Activated T-helper 17 cell treated with anti-CD3 and anti-CD28 coated beads, Interleukin-2, amount 50 U/mL, for 72 hours (primary cell): ENCODE measurements around the gene KCNJ18. TPM values are rescaled to one million over a fixed set of nuclear protein-coding genes. Genes with fewer than 3 reads are reported as not detected.
A peak's percentile ranks its signal among the peaks of the same experiment; 100 is the strongest.
"Not testable (repeated sequence)": the region's sequence is repeated elsewhere in the genome, so short reads cannot be mapped to it uniquely, and the experiment has no call there.

Experiments
- ATAC-seq: fragments of 150-1000 bp; cut with Tn5 transposase; replicated peaks from 2 replicates; pipeline ENCODE4 v1.10.0; 2021; ENCODE audit warnings: mild to moderate bottlenecking, moderate library complexity
- H3K27ac Mint-ChIP-seq: one replicate; pipeline ENCODE4 v1.8.0; 2022; ENCODE audit warnings: mixed read lengths
- H3K27me3 Mint-ChIP-seq: one replicate; pipeline ENCODE4 v1.8.0; 2022; ENCODE audit warnings: mixed read lengths
- H3K36me3 Mint-ChIP-seq: one replicate; pipeline ENCODE4 v1.8.0; 2022; ENCODE audit warnings: low read depth, mild to moderate bottlenecking, mixed read lengths
- H3K4me1 Mint-ChIP-seq: one replicate; pipeline ENCODE4 v1.8.0; 2022; ENCODE audit warnings: mixed read lengths
- H3K4me3 Mint-ChIP-seq: one replicate; pipeline ENCODE4 v1.8.0; 2022; ENCODE audit warnings: mild to moderate bottlenecking, mixed read lengths
- H3K9me3 Mint-ChIP-seq: one replicate; pipeline ENCODE4 v1.8.0; 2022; ENCODE audit warnings: mixed read lengths
- total RNA-seq, 2 donors: library from RNA; stranded (reverse); gene quantifications; one replicate each; pipeline ENCODE4 v1.2.3, GENCODE V29; 2022

KCNJ18 gene
- total RNA-seq, 2 donors from 2014 or later = not detected

DNA sequence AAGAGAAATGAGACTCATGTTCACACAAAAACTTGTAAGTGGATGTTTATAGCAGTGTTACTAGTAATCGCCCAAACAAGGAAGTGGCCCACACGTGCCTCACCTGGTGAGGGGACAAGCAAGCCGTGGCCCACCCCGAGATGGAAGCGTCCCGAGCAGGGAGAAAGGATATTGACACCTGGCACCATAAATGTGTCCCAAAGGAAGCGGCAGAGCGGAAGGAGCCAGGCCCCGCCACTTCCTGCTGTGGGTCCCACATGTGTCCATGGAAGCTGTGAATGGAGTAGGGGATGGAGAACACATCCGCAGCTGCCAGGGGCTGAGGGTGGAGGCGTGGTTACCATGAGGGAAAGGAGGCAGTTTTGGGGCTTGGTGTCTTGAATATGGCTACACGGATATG lies 18.9 kb downstream of the KCNJ18 start:
- Mint-ChIP-seq H3K36me3 (no peaks in the 10 kb centered on the region), H3K27ac (no peak overlapping the region), H3K4me1 (no peaks in the 10 kb centered on the region), H3K27me3 (no peaks in the 10 kb centered on the region), H3K9me3 (no peaks in the 10 kb centered on the region), H3K4me3 (no peak overlapping the region)
- no peak for ATAC-seq

DNA sequence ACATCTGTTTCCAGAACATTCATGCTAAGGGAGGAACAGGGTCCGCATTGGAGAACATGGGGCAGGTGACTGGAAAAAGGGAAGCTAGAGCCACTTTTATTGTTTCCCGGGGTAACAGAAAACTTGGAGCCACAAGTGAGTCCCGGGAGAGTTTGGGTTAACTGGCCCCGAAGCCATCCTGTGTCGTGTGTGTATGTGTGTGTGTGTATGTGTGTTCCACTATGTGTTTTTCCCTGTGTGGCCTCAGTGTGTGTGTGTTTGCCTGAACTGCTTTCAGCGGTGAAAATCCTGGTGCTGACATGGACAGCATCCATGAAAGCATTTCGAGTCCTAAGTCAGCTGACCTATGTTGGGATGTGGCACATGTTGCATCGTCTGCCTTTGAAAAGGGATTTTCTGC lies 20.7 kb downstream of the KCNJ18 start:
- not testable (repeated sequence) for H3K36me3 Mint-ChIP-seq, H3K4me3 Mint-ChIP-seq, H3K9me3 Mint-ChIP-seq, H3K27me3 Mint-ChIP-seq, ATAC-seq, H3K27ac Mint-ChIP-seq, H3K4me1 Mint-ChIP-seq

DNA sequence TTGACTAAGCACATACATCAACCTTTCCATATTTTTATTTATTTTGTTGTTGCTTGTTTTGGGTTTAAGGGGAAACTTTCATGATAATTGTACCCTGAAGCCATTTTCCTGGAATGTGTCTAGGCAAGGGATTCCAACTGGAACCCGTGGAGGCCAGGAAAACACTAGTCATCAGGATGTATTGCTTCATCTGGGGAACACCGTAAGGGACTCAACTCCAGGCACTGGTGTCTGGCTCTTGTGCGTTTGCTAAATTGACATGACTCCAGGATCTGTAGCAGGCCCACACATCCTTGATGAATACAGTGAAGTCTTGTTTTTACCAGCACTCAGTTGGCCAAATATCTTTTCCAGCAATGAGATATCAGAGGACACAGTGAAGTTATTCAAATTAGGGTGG lies 21.3 kb downstream of the KCNJ18 start:
- H3K4me1 Mint-ChIP-seq, H3K9me3 Mint-ChIP-seq, H3K4me3 Mint-ChIP-seq, H3K27ac Mint-ChIP-seq, H3K27me3 Mint-ChIP-seq, H3K36me3 Mint-ChIP-seq, ATAC-seq: not testable (repeated sequence)

DNA sequence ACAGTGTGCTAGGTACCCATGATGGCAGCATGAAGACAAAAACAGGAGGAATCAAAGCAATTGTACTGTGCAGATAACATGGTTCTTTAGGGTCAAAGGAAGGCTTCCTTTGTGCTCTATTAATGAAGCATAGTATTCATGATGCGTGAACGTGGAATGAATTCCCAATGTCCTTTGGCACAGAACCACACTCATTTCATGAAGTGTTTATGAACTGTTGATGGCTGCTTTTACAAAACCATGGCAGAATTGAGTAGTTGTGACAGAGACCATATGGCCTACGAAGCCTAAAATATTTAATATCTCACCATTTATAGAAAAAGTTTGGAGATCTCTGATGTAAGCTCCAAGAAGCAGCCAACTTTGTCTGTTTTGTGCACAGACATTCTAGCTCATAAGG lies 22.4 kb downstream of the KCNJ18 start:
- H3K9me3 Mint-ChIP-seq, H3K27me3 Mint-ChIP-seq, H3K36me3 Mint-ChIP-seq, ATAC-seq, H3K4me1 Mint-ChIP-seq, H3K4me3 Mint-ChIP-seq, H3K27ac Mint-ChIP-seq: not testable (repeated sequence)

GRCh38 chr17:21715877-21716276 lies 23.6 kb downstream of the KCNJ18 start:
- not testable (repeated sequence) for H3K27me3 Mint-ChIP-seq

DNA sequence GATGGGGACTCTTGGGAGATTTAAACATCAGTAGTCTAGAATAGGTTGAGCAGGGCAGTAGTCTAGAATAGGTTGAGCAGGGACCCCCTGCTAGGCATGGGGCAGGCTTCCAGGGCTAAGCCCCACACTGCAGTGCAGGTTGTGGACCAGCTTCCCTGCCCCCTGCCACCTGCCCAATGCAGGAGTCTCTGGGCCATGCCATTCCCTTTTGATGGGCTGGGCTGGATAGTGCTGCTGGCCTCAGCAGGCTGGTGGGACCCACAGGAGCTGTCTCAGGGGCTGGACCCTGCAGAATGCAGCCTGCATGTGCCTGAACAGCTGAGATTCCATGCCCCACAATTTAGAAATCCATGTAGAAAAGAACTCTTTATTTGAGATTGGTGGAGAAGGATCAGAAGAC lies 26.6 kb downstream of the KCNJ18 start:
- H3K4me1 Mint-ChIP-seq, H3K4me3 Mint-ChIP-seq, H3K27ac Mint-ChIP-seq, ATAC-seq, H3K27me3 Mint-ChIP-seq, H3K36me3 Mint-ChIP-seq, H3K9me3 Mint-ChIP-seq: not testable (repeated sequence)

More at GRCh38 chr17:21715877-21716276, 23.6 kb downstream of the KCNJ18 start:
- not testable (repeated sequence) for H3K27ac Mint-ChIP-seq, ATAC-seq, H3K4me1 Mint-ChIP-seq, H3K9me3 Mint-ChIP-seq, H3K4me3 Mint-ChIP-seq, H3K36me3 Mint-ChIP-seq

GRCh38 chr17:21719511-21720226 lies 27.3 kb downstream of the KCNJ18 start:
- ATAC-seq, H3K9me3 Mint-ChIP-seq, H3K36me3 Mint-ChIP-seq, H3K27me3 Mint-ChIP-seq, H3K4me1 Mint-ChIP-seq, H3K27ac Mint-ChIP-seq, H3K4me3 Mint-ChIP-seq: not testable (repeated sequence)

DNA sequence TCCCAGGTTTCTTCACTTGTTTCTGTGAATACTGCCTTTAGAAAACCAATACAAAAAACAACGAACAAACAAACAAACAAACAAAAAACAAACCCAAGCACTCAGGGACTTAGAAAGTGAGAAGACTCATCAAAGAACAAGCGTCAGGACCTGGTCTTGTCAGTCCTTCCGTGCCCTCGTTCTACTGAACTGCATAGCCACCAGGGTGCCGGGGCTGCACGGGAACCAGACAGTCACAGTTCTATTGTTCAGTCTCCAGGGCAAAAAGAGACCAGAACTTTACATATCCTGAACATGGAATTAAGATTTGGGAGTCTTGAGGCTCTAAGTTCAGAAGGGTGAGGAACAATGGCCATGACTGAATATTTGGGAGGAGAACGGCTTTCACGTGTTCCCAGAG lies 28.2 kb downstream of the KCNJ18 start:
- H3K9me3 Mint-ChIP-seq, ATAC-seq, H3K27ac Mint-ChIP-seq, H3K36me3 Mint-ChIP-seq, H3K4me3 Mint-ChIP-seq, H3K4me1 Mint-ChIP-seq, H3K27me3 Mint-ChIP-seq: not testable (repeated sequence)

- H3K4me3 Mint-ChIP-seq, H3K36me3 Mint-ChIP-seq, ATAC-seq, H3K27ac Mint-ChIP-seq, H3K4me1 Mint-ChIP-seq, H3K9me3 Mint-ChIP-seq, H3K27me3 Mint-ChIP-seq: not testable (repeated sequence)
These were observed 29.9 kb downstream of the KCNJ18 start for GRCh38 chr17:21722268-21722667.

GRCh38 chr17:21724216-21725006 lies 32.1 kb downstream of the KCNJ18 start:
- not testable (repeated sequence) for H3K27ac Mint-ChIP-seq, H3K4me1 Mint-ChIP-seq, H3K27me3 Mint-ChIP-seq, H3K9me3 Mint-ChIP-seq, H3K4me3 Mint-ChIP-seq, H3K36me3 Mint-ChIP-seq
- peak; percentile 60 for ATAC-seq

DNA sequence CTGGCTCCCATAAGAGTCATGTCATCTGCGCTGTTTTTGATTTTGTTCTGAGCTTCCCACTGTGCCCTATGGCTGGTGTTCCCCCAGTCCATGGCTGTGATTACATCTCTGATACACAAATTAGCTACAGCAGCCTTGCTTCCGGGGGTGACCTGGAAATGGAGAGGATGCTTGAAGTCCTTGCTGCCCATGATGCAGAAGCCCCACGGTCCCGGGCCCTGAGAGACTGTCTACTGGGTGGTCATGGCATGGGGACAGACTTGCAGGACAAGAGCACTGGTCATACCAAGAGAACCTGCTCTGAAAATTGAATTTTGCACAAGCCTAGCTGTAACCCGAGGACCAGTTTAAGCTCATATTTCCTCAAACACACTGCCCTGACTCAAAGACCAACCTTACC lies 38.8 kb downstream of the KCNJ18 start:
- not testable (repeated sequence) for H3K27ac Mint-ChIP-seq, H3K27me3 Mint-ChIP-seq, ATAC-seq, H3K4me3 Mint-ChIP-seq, H3K36me3 Mint-ChIP-seq, H3K4me1 Mint-ChIP-seq, H3K9me3 Mint-ChIP-seq

- not testable (repeated sequence) for H3K27me3 Mint-ChIP-seq, H3K4me1 Mint-ChIP-seq, H3K27ac Mint-ChIP-seq, H3K4me3 Mint-ChIP-seq, H3K36me3 Mint-ChIP-seq, H3K9me3 Mint-ChIP-seq, ATAC-seq
These were observed 41.6 kb downstream of the KCNJ18 start for GRCh38 chr17:21733931-21734330.

DNA sequence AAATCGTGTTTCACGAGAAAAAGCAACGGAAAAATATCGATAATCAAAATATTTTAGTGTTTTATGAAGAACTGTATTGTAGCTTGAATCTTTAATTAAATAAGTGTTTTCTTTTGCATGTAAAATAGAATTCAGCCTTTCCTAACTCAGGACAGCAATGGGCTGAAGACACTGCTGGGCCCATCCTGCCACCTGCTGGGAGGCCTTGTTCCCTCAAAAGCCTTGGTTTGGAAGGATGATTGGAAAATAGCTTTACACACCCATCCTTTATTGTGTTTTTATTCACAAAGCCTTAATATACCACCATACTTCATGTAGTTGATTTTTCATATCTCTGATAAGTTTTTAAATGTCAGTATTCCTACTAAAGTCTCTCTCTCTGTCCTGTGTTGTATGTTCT lies 43.5 kb downstream of the KCNJ18 start:
- H3K4me3 Mint-ChIP-seq, H3K9me3 Mint-ChIP-seq, ATAC-seq, H3K4me1 Mint-ChIP-seq, H3K27me3 Mint-ChIP-seq, H3K27ac Mint-ChIP-seq, H3K36me3 Mint-ChIP-seq: not testable (repeated sequence)

GRCh38 chr17:21737015-21737580 lies 44.8 kb downstream of the KCNJ18 start:
- not testable (repeated sequence) for H3K9me3 Mint-ChIP-seq, H3K27ac Mint-ChIP-seq

GRCh38 chr17:21738241-21738640 lies 45.9 kb downstream of the KCNJ18 start:
- H3K27ac Mint-ChIP-seq, H3K4me3 Mint-ChIP-seq, H3K4me1 Mint-ChIP-seq, H3K27me3 Mint-ChIP-seq, H3K9me3 Mint-ChIP-seq, H3K36me3 Mint-ChIP-seq, ATAC-seq: not testable (repeated sequence)

More at GRCh38 chr17:21737015-21737580, 44.8 kb downstream of the KCNJ18 start:
- H3K36me3 Mint-ChIP-seq, H3K4me3 Mint-ChIP-seq, H3K4me1 Mint-ChIP-seq, H3K27me3 Mint-ChIP-seq, ATAC-seq: not testable (repeated sequence)
